ENCODE data around the gene PRRG2. TPM values are rescaled to one million over a fixed set of nuclear protein-coding genes. Genes with fewer than 3 reads are reported as not detected.

Gene PRRG2
- total and polyA plus RNA-seq, 10 of the 15 experiments (the other 5 are each of a cell fraction or from before 2014, with no cell fraction given): 0.09 to 2.1 (median 0.86) TPM

DNA sequence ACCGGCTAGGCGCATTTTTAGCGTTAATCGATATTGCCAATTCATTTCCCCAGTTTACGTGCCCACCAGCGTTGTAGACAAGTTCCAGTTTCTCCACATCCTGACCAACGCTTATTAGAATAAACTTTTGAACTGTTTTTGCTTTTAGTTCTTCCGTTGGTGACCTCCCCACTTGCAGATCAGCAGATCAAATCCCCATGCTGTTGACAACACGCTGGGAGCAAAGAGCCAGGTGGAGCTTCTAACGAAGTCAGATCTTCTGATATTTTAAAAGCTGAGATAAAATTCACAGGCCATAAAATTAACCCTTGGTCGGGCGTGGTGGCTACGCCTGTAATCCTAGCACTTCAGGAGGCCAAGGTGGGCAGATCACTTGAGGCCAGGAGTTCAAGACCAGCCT lies 32.1 kb upstream of the PRRG2 start (continued):
- TF ChIP-seq, protein P1, sequence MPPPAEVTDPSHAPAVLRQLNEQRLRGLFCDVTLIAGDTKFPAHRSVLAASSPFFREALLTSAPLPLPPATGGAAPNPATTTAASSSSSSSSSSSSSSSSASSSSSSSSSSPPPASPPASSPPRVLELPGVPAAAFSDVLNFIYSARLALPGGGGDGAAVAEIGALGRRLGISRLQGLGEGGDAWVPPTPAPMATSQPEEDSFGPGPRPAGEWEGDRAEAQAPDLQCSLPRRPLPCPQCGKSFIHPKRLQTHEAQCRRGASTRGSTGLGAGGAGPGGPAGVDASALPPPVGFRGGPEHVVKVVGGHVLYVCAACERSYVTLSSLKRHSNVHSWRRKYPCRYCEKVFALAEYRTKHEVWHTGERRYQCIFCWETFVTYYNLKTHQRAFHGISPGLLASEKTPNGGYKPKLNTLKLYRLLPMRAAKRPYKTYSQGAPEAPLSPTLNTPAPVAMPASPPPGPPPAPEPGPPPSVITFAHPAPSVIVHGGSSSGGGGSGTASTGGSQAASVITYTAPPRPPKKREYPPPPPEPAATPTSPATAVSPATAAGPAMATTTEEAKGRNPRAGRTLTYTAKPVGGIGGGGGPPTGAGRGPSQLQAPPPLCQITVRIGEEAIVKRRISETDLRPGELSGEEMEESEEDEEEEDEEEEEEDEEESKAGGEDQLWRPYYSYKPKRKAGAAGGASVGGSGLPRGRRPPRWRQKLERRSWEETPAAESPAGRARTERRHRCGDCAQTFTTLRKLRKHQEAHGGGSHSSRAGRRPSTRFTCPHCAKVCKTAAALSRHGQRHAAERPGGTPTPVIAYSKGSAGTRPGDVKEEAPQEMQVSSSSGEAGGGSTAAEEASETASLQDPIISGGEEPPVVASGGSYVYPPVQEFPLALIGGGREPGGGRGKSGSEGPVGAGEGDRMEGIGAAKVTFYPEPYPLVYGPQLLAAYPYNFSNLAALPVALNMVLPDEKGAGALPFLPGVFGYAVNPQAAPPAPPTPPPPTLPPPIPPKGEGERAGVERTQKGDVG (CRISPR knock-in tag; IDR thresholded peaks at IDR 0.05): no peak
- TF ChIP-seq, protein P2, sequence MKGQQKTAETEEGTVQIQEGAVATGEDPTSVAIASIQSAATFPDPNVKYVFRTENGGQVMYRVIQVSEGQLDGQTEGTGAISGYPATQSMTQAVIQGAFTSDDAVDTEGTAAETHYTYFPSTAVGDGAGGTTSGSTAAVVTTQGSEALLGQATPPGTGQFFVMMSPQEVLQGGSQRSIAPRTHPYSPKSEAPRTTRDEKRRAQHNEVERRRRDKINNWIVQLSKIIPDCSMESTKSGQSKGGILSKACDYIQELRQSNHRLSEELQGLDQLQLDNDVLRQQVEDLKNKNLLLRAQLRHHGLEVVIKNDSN (IDR thresholded peaks at IDR 0.05; ENCODE audit: borderline replicate concordance, extremely low read length, insufficient read depth, low read depth, low read length): no peak
- TF ChIP-seq SIX5 (IDR thresholded peaks at IDR 0.05; ENCODE audit: low read depth, low read length, severe bottlenecking): no peak

DNA sequence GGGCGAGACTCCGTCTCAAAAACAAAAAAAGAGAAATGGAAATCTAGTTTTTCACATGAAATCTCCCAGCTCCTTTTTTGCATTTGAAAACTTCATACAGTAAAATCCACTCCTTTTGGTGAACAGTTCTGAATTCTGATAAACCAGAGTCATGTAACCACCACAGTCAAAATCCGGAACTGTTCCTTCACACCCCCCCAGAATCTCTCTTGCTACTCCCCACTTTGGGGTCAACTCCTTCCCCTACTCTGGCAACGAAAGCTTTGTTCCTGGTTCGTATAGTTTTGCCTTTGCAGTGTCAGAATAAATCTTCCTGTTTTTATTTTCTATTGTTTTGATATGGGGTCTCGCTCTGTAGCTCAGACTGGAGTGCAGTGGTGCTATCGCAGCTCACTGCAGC lies 29.6 kb upstream of the PRRG2 start:
- no TSS peak for BruUV-seq (replicated peaks)
- Histone ChIP-seq H3K36me3 (ENCODE audit: control insufficient read depth in 2 of 2, insufficient read depth in 2 of 2, low read length in 1 of 2) (peaks cover 2 to 8% of the 10 kb centered on the region in 2 experiments), H3K9ac (ENCODE audit: control insufficient read depth, insufficient read depth, low read length) (no peak overlapping the region), H3K27me3 (replicated peaks in 1 of 2; ENCODE audit: control insufficient read depth in 2 of 2, insufficient read depth in 2 of 2, low read length in 1 of 2) (no peaks in the 10 kb centered on the region), H3K9me3 (replicated peaks; ENCODE audit: control insufficient read depth, insufficient read depth, low read length) (no peaks in the 10 kb centered on the region), H3K4me3 (no peak overlapping the region), H4K20me1 (ENCODE audit: control insufficient read depth, insufficient read depth) (no peaks in the 10 kb centered on the region), H3K79me2 (ENCODE audit: control insufficient read depth, insufficient read depth, low read length) (no peaks in the 10 kb centered on the region), H2AFZ (ENCODE audit: control insufficient read depth, low read depth, low read length) (no peak overlapping the region), H3K4me2 (ENCODE audit: control insufficient read depth, insufficient read depth) (no peak overlapping the region), H3K27ac (ENCODE audit: control insufficient read depth, insufficient read depth) (no peak overlapping the region), H3K4me1 (ENCODE audit: control insufficient read depth, insufficient read depth, low read length) (no peaks in the 10 kb centered on the region)
- no peak for FAIRE-seq
- intact Hi-C loops (cut with micrococcal nuclease; ENCODE audit: unreplicated experiment) (no loop called here), in situ Hi-C loops (cut with MboI) (no loop called here)
- ATAC-seq: no peak
- ChIA-PET CTCF (interaction anchor here (0.9 to 1.9 kb wide), 6 partner anchors 15 to 121 kb away, joined by 3 to 6 read pairs (median 4); no protein-coding TSS in a partner anchor), RAD21 (ENCODE audit: unreplicated experiment) (interaction anchor here (0.5 kb wide), 1 partner anchor 26 kb away, joined by 5 read pairs; no protein-coding TSS in a partner anchor), POLR2A (no interaction called here), SMC1A (ENCODE audit: uncharacterized antibody, unreplicated experiment) (interaction anchor here (0.9 kb wide), 1 partner anchor 17 kb away, joined by 3 read pairs; no protein-coding TSS in a partner anchor)
- WGBS (ENCODE audit: insufficient coverage, insufficient replicate concordance, low lambda C conversion rate, missing lambda C conversion rate): 96% methylated on average over 7 of the region's 7 CpGs
- DNase-seq (ENCODE audit: low read depth, low spot score): no peak
- TF ChIP-seq, protein P3, sequence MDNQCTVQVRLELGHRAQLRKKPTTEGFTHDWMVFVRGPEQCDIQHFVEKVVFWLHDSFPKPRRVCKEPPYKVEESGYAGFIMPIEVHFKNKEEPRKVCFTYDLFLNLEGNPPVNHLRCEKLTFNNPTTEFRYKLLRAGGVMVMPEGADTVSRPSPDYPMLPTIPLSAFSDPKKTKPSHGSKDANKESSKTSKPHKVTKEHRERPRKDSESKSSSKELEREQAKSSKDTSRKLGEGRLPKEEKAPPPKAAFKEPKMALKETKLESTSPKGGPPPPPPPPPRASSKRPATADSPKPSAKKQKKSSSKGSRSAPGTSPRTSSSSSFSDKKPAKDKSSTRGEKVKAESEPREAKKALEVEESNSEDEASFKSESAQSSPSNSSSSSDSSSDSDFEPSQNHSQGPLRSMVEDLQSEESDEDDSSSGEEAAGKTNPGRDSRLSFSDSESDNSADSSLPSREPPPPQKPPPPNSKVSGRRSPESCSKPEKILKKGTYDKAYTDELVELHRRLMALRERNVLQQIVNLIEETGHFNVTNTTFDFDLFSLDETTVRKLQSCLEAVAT (IDR thresholded peaks at IDR 0.05): no peak
- TF ChIP-seq RAD21 (IDR thresholded peaks at IDR 0.05; ENCODE audit: insufficient read depth, low read depth, low read length) (no peak), POU2F2 (IDR thresholded peaks at IDR 0.05; ENCODE audit: borderline replicate concordance, low read depth, low read length) (no peak), KAT2A (conservative IDR thresholded peaks at IDR 0.05; ENCODE audit: control insufficient read depth, low read depth, low read length) (no peak)
- TF ChIP-seq, protein P4, sequence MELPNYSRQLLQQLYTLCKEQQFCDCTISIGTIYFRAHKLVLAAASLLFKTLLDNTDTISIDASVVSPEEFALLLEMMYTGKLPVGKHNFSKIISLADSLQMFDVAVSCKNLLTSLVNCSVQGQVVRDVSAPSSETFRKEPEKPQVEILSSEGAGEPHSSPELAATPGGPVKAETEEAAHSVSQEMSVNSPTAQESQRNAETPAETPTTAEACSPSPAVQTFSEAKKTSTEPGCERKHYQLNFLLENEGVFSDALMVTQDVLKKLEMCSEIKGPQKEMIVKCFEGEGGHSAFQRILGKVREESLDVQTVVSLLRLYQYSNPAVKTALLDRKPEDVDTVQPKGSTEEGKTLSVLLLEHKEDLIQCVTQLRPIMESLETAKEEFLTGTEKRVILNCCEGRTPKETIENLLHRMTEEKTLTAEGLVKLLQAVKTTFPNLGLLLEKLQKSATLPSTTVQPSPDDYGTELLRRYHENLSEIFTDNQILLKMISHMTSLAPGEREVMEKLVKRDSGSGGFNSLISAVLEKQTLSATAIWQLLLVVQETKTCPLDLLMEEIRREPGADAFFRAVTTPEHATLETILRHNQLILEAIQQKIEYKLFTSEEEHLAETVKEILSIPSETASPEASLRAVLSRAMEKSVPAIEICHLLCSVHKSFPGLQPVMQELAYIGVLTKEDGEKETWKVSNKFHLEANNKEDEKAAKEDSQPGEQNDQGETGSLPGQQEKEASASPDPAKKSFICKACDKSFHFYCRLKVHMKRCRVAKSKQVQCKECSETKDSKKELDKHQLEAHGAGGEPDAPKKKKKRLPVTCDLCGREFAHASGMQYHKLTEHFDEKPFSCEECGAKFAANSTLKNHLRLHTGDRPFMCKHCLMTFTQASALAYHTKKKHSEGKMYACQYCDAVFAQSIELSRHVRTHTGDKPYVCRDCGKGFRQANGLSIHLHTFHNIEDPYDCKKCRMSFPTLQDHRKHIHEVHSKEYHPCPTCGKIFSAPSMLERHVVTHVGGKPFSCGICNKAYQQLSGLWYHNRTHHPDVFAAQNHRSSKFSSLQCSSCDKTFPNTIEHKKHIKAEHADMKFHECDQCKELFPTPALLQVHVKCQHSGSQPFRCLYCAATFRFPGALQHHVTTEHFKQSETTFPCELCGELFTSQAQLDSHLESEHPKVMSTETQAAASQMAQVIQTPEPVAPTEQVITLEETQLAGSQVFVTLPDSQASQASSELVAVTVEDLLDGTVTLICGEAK (IDR thresholded peaks at IDR 0.05; ENCODE audit: borderline replicate concordance): no peak
